ENCODE data around the gene MAS1.

- no peak for TF ChIP-seq CTCF (conservative IDR thresholded peaks at IDR 0.05)
- TF ChIP-seq ZFX (IDR thresholded peaks at IDR 0.05): no peak
These were observed 3.6 kb upstream of the MAS1 start for GRCh38 chr6:159887146-159887545.
